GM12878 (cell line): ENCODE measurements around the gene MYO16. TPM values are rescaled to one million over a fixed set of nuclear protein-coding genes. Genes with fewer than 3 reads are reported as not detected.

ENCODE experiments used
- ATAC-seq: fragments of 200-7000 bp; cut with Tn5 transposase; 3 replicates; pipeline ENCODE4 v1.9.1; 2020; ENCODE audit warnings: mild to moderate bottlenecking, moderate library complexity
- BruUV-seq: library from RNA; stranded (reverse); fragments of 400-500 nt; replicated peaks from 2 replicates; lab custom pipeline; 2021; lab: Mats Ljungman, UMichigan
- CTCF ChIA-PET: fragments of 300-600 bp; sonication (Branson Sonifier 250); formaldehyde crosslinking; extraction: SDS; loops from one replicate; lab custom pipeline; 2021; ENCODE audit warnings: inconsistent platforms; lab: Yijun Ruan, JAX
- POLR2A ChIA-PET: fragments of 350-600 bp; formaldehyde crosslinking; extraction: SDS; loops from one replicate; lab custom pipeline; 2021; ENCODE audit warnings: inconsistent platforms; lab: Charles Lee
- RAD21 ChIA-PET: fragments of 300-600 bp; sonication (Branson Sonifier 250); formaldehyde crosslinking; loops from one replicate; lab custom pipeline; 2023; ENCODE audit warnings: antibody characterized with exemption; ENCODE audit not compliant: unreplicated experiment; lab: Charles Lee
- SMC1A ChIA-PET: fragments of 300-600 bp; sonication (Branson Sonifier 250); formaldehyde crosslinking; loops from one replicate; lab custom pipeline; 2023; ENCODE audit not compliant: unreplicated experiment, uncharacterized antibody; lab: Charles Lee
- DNase-seq: peaks from one replicate; pipeline ENCODE4 v3.0.0-alpha.2; 2011; ENCODE audit warnings: low read depth, low spot score
- FAIRE-seq: peaks from 3 replicates; lab custom pipeline; 2011; peaks lifted over from hg19 to GRCh38; lab: Jason Lieb, UNC
- H2AFZ ChIP-seq: 2 replicates; pipeline ENCODE4 v1.6.0; 2011; ENCODE audit warnings: low read depth, low read length, control low read depth; ENCODE audit not compliant: control insufficient read depth
- H3K27ac ChIP-seq: 2 replicates; pipeline ENCODE4 v1.5.1; 2011; ENCODE audit warnings: control low read depth; ENCODE audit not compliant: control insufficient read depth, insufficient read depth
- H3K27me3 ChIP-seq, 2 experiments: replicated peaks in 1 of 2; 2 replicates each; pipeline versions ENCODE4 v1.6.0 to v1.6.1; 2011; ENCODE audit warnings: low read length in 1 of 2; ENCODE audit not compliant: control insufficient read depth in 2 of 2, insufficient read depth in 2 of 2
- H3K36me3 ChIP-seq, 2 experiments: 2 replicates each; pipeline ENCODE4 v1.5.1; 2011; ENCODE audit warnings: low read length in 1 of 2; ENCODE audit not compliant: control insufficient read depth in 2 of 2, insufficient read depth in 2 of 2
- H3K4me1 ChIP-seq: 2 replicates; pipeline ENCODE4 v1.6.1; 2011; ENCODE audit warnings: mild to moderate bottlenecking, low read length, moderate library complexity, mixed read lengths; ENCODE audit not compliant: control insufficient read depth, insufficient read depth
- H3K4me2 ChIP-seq: 2 replicates; pipeline ENCODE4 v1.6.0; 2011; ENCODE audit warnings: control low read depth; ENCODE audit not compliant: control insufficient read depth, insufficient read depth
- H3K4me3 ChIP-seq: fragments of 200-600 bp; sonication (generic); 2 replicates; pipeline ENCODE4 v1.5.1; 2016
- H3K79me2 ChIP-seq: 2 replicates; pipeline ENCODE4 v1.6.0; 2011; ENCODE audit warnings: low read length; ENCODE audit not compliant: control insufficient read depth, insufficient read depth
- H3K9ac ChIP-seq: 2 replicates; pipeline ENCODE4 v1.8.0; 2011; ENCODE audit warnings: low read length, control low read depth, mixed read lengths; ENCODE audit not compliant: control insufficient read depth, insufficient read depth
- H3K9me3 ChIP-seq: replicated peaks from 3 replicates; pipeline ENCODE4 v1.5.1; 2011; ENCODE audit warnings: mild to moderate bottlenecking, low read length; ENCODE audit not compliant: control insufficient read depth, insufficient read depth
- H4K20me1 ChIP-seq: 2 replicates; pipeline ENCODE4 v1.6.0; 2011; ENCODE audit not compliant: control insufficient read depth, insufficient read depth
- ASH2L ChIP-seq: fragments of 300-600, 200-600 bp; sonication (generic); IDR thresholded peaks from 2 replicates; pipeline ENCODE4 v1.6.1; 2017; ENCODE audit warnings: low read depth, mild to moderate bottlenecking, borderline replicate concordance
- BHLHE40 ChIP-seq, 2 experiments: fragments of 450-650 bp in 1 of 2; IDR thresholded peaks; 2 replicates each; pipeline ENCODE4 v1.6.1; 2011 to 2017; ENCODE audit warnings: low read depth in 2 of 2, borderline replicate concordance in 1 of 2, improper control_type of control experiment in 1 of 2, low read length in 1 of 2, mild to moderate bottlenecking in 1 of 2
- CBX5 ChIP-seq: sonication (generic); IDR thresholded peaks from 2 replicates; pipeline ENCODE4 v1.6.1; 2016; ENCODE audit warnings: low read depth, moderate library complexity, mild to moderate bottlenecking, inconsistent platforms
- CHD1 ChIP-seq: IDR thresholded peaks from 2 replicates; pipeline ENCODE4 v1.6.1; 2012; ENCODE audit warnings: low read depth, low read length, improper control_type of control experiment
- CREB1 ChIP-seq: IDR thresholded peaks from 2 replicates; pipeline ENCODE4 v1.6.1; 2012; ENCODE audit warnings: low read depth, mild to moderate bottlenecking, inconsistent platforms
- HSF1 ChIP-seq: fragments of 150-350 bp; IDR thresholded peaks from 2 replicates; pipeline ENCODE4 v1.6.1; 2014; ENCODE audit warnings: mild to moderate bottlenecking, low read depth, low read length
- NFXL1 ChIP-seq: fragments of 450-650 bp; IDR thresholded peaks from 2 replicates; pipeline ENCODE4 v1.6.1; 2017; ENCODE audit warnings: antibody characterized with exemption, mild to moderate bottlenecking, borderline replicate concordance
- PAX5 ChIP-seq: IDR thresholded peaks from 2 replicates; pipeline ENCODE4 v1.6.1; 2011; ENCODE audit warnings: low read depth, low read length, borderline replicate concordance
- RAD21 ChIP-seq: IDR thresholded peaks from 2 replicates; pipeline ENCODE4 v1.6.1; 2011; ENCODE audit warnings: mild to moderate bottlenecking, low read depth, low read length, moderate library complexity; ENCODE audit not compliant: insufficient read depth
- RELB ChIP-seq: fragments of 450-650 bp; IDR thresholded peaks from 2 replicates; pipeline ENCODE4 v1.6.1; 2017; ENCODE audit warnings: low read depth, mild to moderate bottlenecking, moderate library complexity
- ZBTB33 ChIP-seq: fragments of 450-650 bp; IDR thresholded peaks from 2 replicates; pipeline ENCODE4 v1.6.1; 2017; ENCODE audit warnings: mild to moderate bottlenecking
- ZNF384 ChIP-seq: IDR thresholded peaks from 2 replicates; pipeline ENCODE4 v1.6.1; 2012; ENCODE audit warnings: low read depth, mild to moderate bottlenecking, low read length, improper control_type of control experiment, borderline replicate concordance
- WGBS: methylation state at CpG from one replicate; pipeline ENCODE4 v1.1.6; 2016; ENCODE audit warnings: low lambda C conversion rate; ENCODE audit not compliant: insufficient replicate concordance, insufficient coverage; ENCODE audit errors: missing lambda C conversion rate; 5-methylcytosine and 5-hydroxymethylcytosine counted together
- in situ Hi-C: fragments of 300-500 bp; cut with MboI; formaldehyde crosslinking; loops from 9 replicates; pipeline ENCODE4 v1.14.3; 2018; ENCODE audit warnings: mixed read lengths
- intact Hi-C: fragments of 100-400 bp; cut with micrococcal nuclease; formaldehyde crosslinking; loops from one replicate; pipeline ENCODE4 v1.14.2; 2022; ENCODE audit not compliant: unreplicated experiment
- polyA plus RNA-seq, 11 experiments: library from polyadenylated mRNA; depleted of rRNA in 4 of 11; unstranded in 6 of 11; stranded (reverse) in 5 of 11; fragments of >200 nt; fragmentation: Nextera tagmentation in 4 of 11; fragmentation: Illumina TruSeq in 1 of 11; extraction: Ambion mirVana in 4 of 11; extraction: Trizol in 1 of 11; gene quantifications; 1 replicate in 1 of 11; 2 replicates in 10 of 11; pipeline versions ENCODE4 v1.2.1 to v1.2.3, GENCODE V29; 2011 to 2016; ENCODE audit warnings: inconsistent platforms in 2 of 11, missing spikeins in 2 of 11, low read depth in 1 of 11
- total RNA-seq, 4 experiments: library from RNA; depleted of rRNA in 3 of 4; stranded (reverse); fragments of >200 nt in 3 of 4; fragmentation: Illumina TruSeq in 1 of 4; extraction: Trizol in 1 of 4; gene quantifications; 2 replicates each; pipeline versions ENCODE4 v1.2.1 to v1.2.3, GENCODE V29; 2013 to 2021

MYO16 gene
- total and polyA plus RNA-seq, 10 of the 15 experiments (the other 5 are each of a cell fraction or from before 2014, with no cell fraction given): under 0.01 to 1.7 (median 0.05) TPM; not detected in 4

GRCh38 chr13:109172136-109172535 lies 542.7 kb downstream of the MYO16 start:
- Histone ChIP-seq H3K4me1 (peaks cover under 1% of the 10 kb centered on the region; the same call in 1 of the 2 replicates), H2AFZ (no peak overlapping the region), H3K4me3 (no peak overlapping the region), H3K79me2 (no peaks in the 10 kb centered on the region), H3K27ac (no peak overlapping the region), H3K4me2 (no peak overlapping the region), H3K9ac (no peak overlapping the region), H3K36me3 (no peaks in the 10 kb centered on the region), H3K27me3 (no peaks in the 10 kb centered on the region), H3K9me3 (no peaks in the 10 kb centered on the region; the same call in 2 of the 3 replicates), H4K20me1 (no peaks in the 10 kb centered on the region)
- SMC1A ChIA-PET: interaction anchor here (0.6 kb wide), 1 partner anchor 25 kb away, joined by 3 read pairs; no protein-coding TSS in a partner anchor
- in situ Hi-C loops (loop anchor here (25.0 kb wide), 1 partner anchor 1990 kb away; no protein-coding TSS in a partner anchor), intact Hi-C loops (no loop called here)
- DNase-seq (no peak), ATAC-seq (no peak), FAIRE-seq (no peak)
- RAD21 ChIA-PET: no interaction called here
- WGBS: 3% methylated on average over 2 of the region's 2 CpGs
- POLR2A ChIA-PET: no interaction called here
- no peak for TF ChIP-seq PAX5
- no peak for TF ChIP-seq ZNF384
- BruUV-seq: no TSS peak
- CTCF ChIA-PET: no interaction called here

GRCh38 chr13:109175666-109176065 lies 546.3 kb downstream of the MYO16 start:
- ChIA-PET RAD21 (no interaction called here), POLR2A (interaction anchor here (0.5 to 1.2 kb wide), 2 partner anchors 8 to 501 kb away, joined by 3 to 5 read pairs; no protein-coding TSS in a partner anchor), CTCF (interaction anchor here (1.2 kb wide), 1 partner anchor 23 kb away, joined by 3 read pairs; no protein-coding TSS in a partner anchor), SMC1A (interaction anchor here (1.0 to 1.6 kb wide), 3 partner anchors 10 to 45 kb away, joined by 4 to 6 read pairs (median 4); no protein-coding TSS in a partner anchor)
- Histone ChIP-seq H3K4me1 (no peaks in the 10 kb centered on the region), H3K9ac (no peak overlapping the region), H3K9me3 (no peaks in the 10 kb centered on the region; the same call in 2 of the 3 replicates), H4K20me1 (no peaks in the 10 kb centered on the region), H3K79me2 (no peaks in the 10 kb centered on the region), H3K27me3 (no peaks in the 10 kb centered on the region), H3K36me3 (no peaks in the 10 kb centered on the region), H3K4me2 (no peak overlapping the region), H3K27ac (no peak overlapping the region), H3K4me3 (no peak overlapping the region), H2AFZ (no peak overlapping the region)
- 70% methylated on average over 5 of the region's 5 CpGs for WGBS
- no peak for DNase-seq
- in situ Hi-C loops (no loop called here), intact Hi-C loops (no loop called here)
- ATAC-seq: no peak
- no TSS peak for BruUV-seq
- FAIRE-seq: no peak
- no peak for TF ChIP-seq NFXL1
- TF ChIP-seq RAD21: no peak
- TF ChIP-seq ASH2L: no peak
- no peak for TF ChIP-seq BHLHE40 (IDR thresholded peaks at IDR 0.05; ENCODE audit: borderline replicate concordance in 1 of 2, low read depth in 2 of 2, low read length in 1 of 2)
- no peak for TF ChIP-seq ZBTB33
- TF ChIP-seq CREB1: no peak
- TF ChIP-seq RELB: no peak
- no peak for TF ChIP-seq HSF1
- TF ChIP-seq CHD1: no peak
- TF ChIP-seq CBX5: no peak
